ENCODE results near the gene KCNIP4. TPM values are rescaled to one million over a fixed set of nuclear protein-coding genes. Genes with fewer than 3 reads are reported as not detected.

KCNIP4 gene
- total and polyA plus RNA-seq, 9 of the 15 experiments (the other 6 are each of a cell fraction or from before 2014, with no cell fraction given): 0.25 to 0.41 TPM; not detected in 7

- Histone ChIP-seq H3K4me3 (no peak overlapping the region), H3K9me3 (replicated peaks; ENCODE audit: control insufficient read depth, insufficient read depth, low read depth, low read length) (no peaks in the 10 kb centered on the region), H2AFZ (ENCODE audit: low read depth, low read length) (no peak overlapping the region), H3K9me1 (ENCODE audit: control insufficient read depth, insufficient read depth, low read length) (no peaks in the 10 kb centered on the region), H4K20me1 (replicated peaks; ENCODE audit: control insufficient read depth, insufficient read depth, low read length) (no peaks in the 10 kb centered on the region), H3K27ac (ENCODE audit: extremely low read depth, low read depth, low read length) (no peak overlapping the region), H3K4me1 (replicated peaks in 1 of 2; ENCODE audit: control insufficient read depth in 2 of 2, insufficient read depth in 2 of 2, low read length in 2 of 2) (no peaks in the 10 kb centered on the region), H3K79me2 (ENCODE audit: control insufficient read depth, insufficient read depth, low read length) (no peaks in the 10 kb centered on the region), H3K9ac (ENCODE audit: insufficient read depth in 1 of 2, low read depth in 2 of 2, low read length in 2 of 2) (no peak overlapping the region), H3K27me3 (ENCODE audit: control insufficient read depth in 2 of 2, insufficient read depth in 2 of 2, low read length in 2 of 2) (no peaks in the 10 kb centered on the region), H3K4me2 (ENCODE audit: insufficient read depth, low read length) (no peak overlapping the region), H3K36me3 (ENCODE audit: control insufficient read depth, insufficient read depth, low read length) (no peaks in the 10 kb centered on the region)
- in situ Hi-C loops (cut with MboI) (no loop called here), intact Hi-C loops (cut with micrococcal nuclease) (no loop called here)
- ATAC-seq (no peak), FAIRE-seq (no peak), DNase-seq (ENCODE audit: extremely low read depth in 1 of 4, low spot score in 3 of 4) (no peak)
- ChIA-PET CTCF (ENCODE audit: low intra/inter-chr PET ratio) (no interaction called here), POLR2A (no interaction called here)
- TF ChIP-seq CAMTA2 (CRISPR knock-in tag; conservative IDR thresholded peaks at IDR 0.05) (no peak), COPS2 (conservative IDR thresholded peaks at IDR 0.05) (no peak), CREM (IDR thresholded peaks at IDR 0.05; ENCODE audit: low read depth) (no peak), ZNF764 (CRISPR knock-in tag; IDR thresholded peaks at IDR 0.05; ENCODE audit: low read depth) (no peak), SAFB (IDR thresholded peaks at IDR 0.05; ENCODE audit: borderline replicate concordance, low read depth, low read length) (no peak), CBX3 (IDR thresholded peaks at IDR 0.05; ENCODE audit: borderline replicate concordance in 1 of 2, low read length in 2 of 2) (no peak), ZNF699 (CRISPR knock-in tag; IDR thresholded peaks at IDR 0.05; ENCODE audit: insufficient replicate concordance) (no peak)
- TF ChIP-seq, protein P1, sequence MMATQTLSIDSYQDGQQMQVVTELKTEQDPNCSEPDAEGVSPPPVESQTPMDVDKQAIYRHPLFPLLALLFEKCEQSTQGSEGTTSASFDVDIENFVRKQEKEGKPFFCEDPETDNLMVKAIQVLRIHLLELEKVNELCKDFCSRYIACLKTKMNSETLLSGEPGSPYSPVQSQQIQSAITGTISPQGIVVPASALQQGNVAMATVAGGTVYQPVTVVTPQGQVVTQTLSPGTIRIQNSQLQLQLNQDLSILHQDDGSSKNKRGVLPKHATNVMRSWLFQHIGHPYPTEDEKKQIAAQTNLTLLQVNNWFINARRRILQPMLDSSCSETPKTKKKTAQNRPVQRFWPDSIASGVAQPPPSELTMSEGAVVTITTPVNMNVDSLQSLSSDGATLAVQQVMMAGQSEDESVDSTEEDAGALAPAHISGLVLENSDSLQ (IDR thresholded peaks at IDR 0.05): no peak
- no TSS peak for BruUV-seq (replicated peaks)
- 0% methylated on average over 2 of the region's 2 CpGs for WGBS (ENCODE audit: insufficient coverage, low coverage, missing lambda C conversion rate)
These were observed 378.9 kb downstream of the KCNIP4 start for GRCh38 chr4:21569638-21570037.
